Panc1 (cell line): ENCODE results near the gene CACNA2D4. TPM values are rescaled to one million over a fixed set of nuclear protein-coding genes. Genes with fewer than 3 reads are reported as not detected.

Experiments used
- ATAC-seq: fragments of 200-7000 bp; cut with Tn5 transposase; 2 replicates; pipeline ENCODE4 v1.9.1; 2020; ENCODE audit warnings: mild to moderate bottlenecking, moderate library complexity
- BruUV-seq: library from RNA; stranded (reverse); fragments of 400-500 nt; replicated peaks from 2 replicates; lab custom pipeline; 2021; lab: Mats Ljungman, UMichigan
- CTCF ChIA-PET: fragments of 300-600 bp; sonication (Branson Sonifier 250); formaldehyde crosslinking; loops from one replicate; lab custom pipeline; 2022; ENCODE audit warnings: antibody characterized with exemption; lab: Charles Lee
- POLR2A ChIA-PET: fragments of 300-600 bp; sonication (Branson Sonifier 250); formaldehyde crosslinking; loops from one replicate; lab custom pipeline; 2022; ENCODE audit warnings: antibody characterized with exemption; lab: Charles Lee
- DNase-seq: peaks from one replicate; pipeline ENCODE4 v3.0.0-alpha.2; 2010; ENCODE audit warnings: low read depth, low spot score
- H3K27ac ChIP-seq: 2 replicates; pipeline ENCODE4 v1.5.1; 2011; ENCODE audit warnings: mild to moderate bottlenecking, low read length, inconsistent platforms
- H3K27me3 ChIP-seq: fragments of 200-500 bp; sonication (Bioruptor generic); 2 replicates; pipeline ENCODE4 v1.6.0; 2014; ENCODE audit warnings: low read length, inconsistent platforms; ENCODE audit not compliant: control insufficient read depth, insufficient read depth
- H3K36me3 ChIP-seq: fragments of 200-500 bp; sonication (Bioruptor generic); 2 replicates; pipeline ENCODE4 v1.5.1; 2014; ENCODE audit warnings: inconsistent platforms, mild to moderate bottlenecking, low read length, moderate library complexity; ENCODE audit not compliant: control insufficient read depth, insufficient read depth
- H3K4me1 ChIP-seq: 2 replicates; pipeline ENCODE4 v1.5.1; 2011; ENCODE audit warnings: inconsistent platforms, mild to moderate bottlenecking, low read length, moderate library complexity; ENCODE audit not compliant: control insufficient read depth, insufficient read depth
- H3K4me3 ChIP-seq, 2 experiments: 2 replicates each; pipeline ENCODE4 v1.5.1; 2011 to 2012; ENCODE audit warnings: low read depth in 2 of 2, low read length in 2 of 2, mild to moderate bottlenecking in 2 of 2, inconsistent platforms in 1 of 2, moderate library complexity in 1 of 2
- H3K9me3 ChIP-seq: fragments of 200-500 bp; sonication (Bioruptor generic); 2 replicates; pipeline ENCODE4 v1.5.1; 2014; ENCODE audit warnings: low read depth, mild to moderate bottlenecking, inconsistent platforms, low read length, moderate library complexity; ENCODE audit not compliant: control insufficient read depth, insufficient read depth
- CTCF ChIP-seq: fragments of 450-650 bp; IDR thresholded peaks from 2 replicates; pipeline ENCODE4 v1.5.1; 2017; ENCODE audit warnings: mild to moderate bottlenecking
- POLR2AphosphoS5 ChIP-seq: IDR thresholded peaks from 2 replicates; pipeline ENCODE4 v1.6.1; 2012; ENCODE audit warnings: mild to moderate bottlenecking, low read depth, low read length, moderate library complexity
- SIN3A ChIP-seq: IDR thresholded peaks from 2 replicates; pipeline ENCODE4 v1.6.1; 2012; ENCODE audit warnings: low read depth, mild to moderate bottlenecking, low read length, moderate library complexity, borderline replicate concordance; ENCODE audit not compliant: insufficient read depth
- TCF7L2 ChIP-seq: IDR thresholded peaks from 2 replicates; pipeline ENCODE4 v1.6.1; 2011; ENCODE audit warnings: mild to moderate bottlenecking, low read depth, low read length, inconsistent platforms
- in situ Hi-C: cut with HindIII; loops from 2 replicates; pipeline ENCODE4 v1.10.0; 2016; ENCODE audit warnings: low sequenced_read_pairs, low pct_unique_long_range_greater_than_20kb
- intact Hi-C: fragments of 100-400 bp; cut with micrococcal nuclease; formaldehyde crosslinking; loops from one replicate; pipeline ENCODE4 v1.10.0; 2022; ENCODE audit not compliant: unreplicated experiment
- total RNA-seq: library from RNA; stranded (reverse); gene quantifications from one replicate; pipeline ENCODE4 v1.2.1, GENCODE V29; 2021; ENCODE audit not compliant: unreplicated experiment
- TF ChIP-seq, protein P1 (sequence below), 2 experiments: IDR thresholded peaks; 2 replicates each; pipeline ENCODE4 v1.6.1; 2011 to 2012; ENCODE audit warnings: low read depth in 2 of 2, control low read depth in 1 of 2, low read length in 1 of 2, mild to moderate bottlenecking in 1 of 2, moderate library complexity in 1 of 2; ENCODE audit not compliant: insufficient read depth in 1 of 2

The CACNA2D4 gene
- total RNA-seq, 1 experiment from 2014 or later, result 0.15 TPM

- no TSS peak for BruUV-seq
- CTCF ChIA-PET, result no interaction called here
- Histone ChIP-seq H3K36me3 (no peaks in the 10 kb centered on the region), H3K27ac (no peak overlapping the region), H3K27me3 (no peaks in the 10 kb centered on the region), H3K9me3 (no peaks in the 10 kb centered on the region), H3K4me1 (no peaks in the 10 kb centered on the region), H3K4me3 (no peak overlapping the region)
- ATAC-seq (no peak), DNase-seq (no peak)
- intact Hi-C loops (no loop called here), in situ Hi-C loops (no loop called here)
- TF ChIP-seq POLR2AphosphoS5 (no peak), SIN3A (no peak), CTCF (no peak), TCF7L2 (no peak)
- TF ChIP-seq, protein P1, sequence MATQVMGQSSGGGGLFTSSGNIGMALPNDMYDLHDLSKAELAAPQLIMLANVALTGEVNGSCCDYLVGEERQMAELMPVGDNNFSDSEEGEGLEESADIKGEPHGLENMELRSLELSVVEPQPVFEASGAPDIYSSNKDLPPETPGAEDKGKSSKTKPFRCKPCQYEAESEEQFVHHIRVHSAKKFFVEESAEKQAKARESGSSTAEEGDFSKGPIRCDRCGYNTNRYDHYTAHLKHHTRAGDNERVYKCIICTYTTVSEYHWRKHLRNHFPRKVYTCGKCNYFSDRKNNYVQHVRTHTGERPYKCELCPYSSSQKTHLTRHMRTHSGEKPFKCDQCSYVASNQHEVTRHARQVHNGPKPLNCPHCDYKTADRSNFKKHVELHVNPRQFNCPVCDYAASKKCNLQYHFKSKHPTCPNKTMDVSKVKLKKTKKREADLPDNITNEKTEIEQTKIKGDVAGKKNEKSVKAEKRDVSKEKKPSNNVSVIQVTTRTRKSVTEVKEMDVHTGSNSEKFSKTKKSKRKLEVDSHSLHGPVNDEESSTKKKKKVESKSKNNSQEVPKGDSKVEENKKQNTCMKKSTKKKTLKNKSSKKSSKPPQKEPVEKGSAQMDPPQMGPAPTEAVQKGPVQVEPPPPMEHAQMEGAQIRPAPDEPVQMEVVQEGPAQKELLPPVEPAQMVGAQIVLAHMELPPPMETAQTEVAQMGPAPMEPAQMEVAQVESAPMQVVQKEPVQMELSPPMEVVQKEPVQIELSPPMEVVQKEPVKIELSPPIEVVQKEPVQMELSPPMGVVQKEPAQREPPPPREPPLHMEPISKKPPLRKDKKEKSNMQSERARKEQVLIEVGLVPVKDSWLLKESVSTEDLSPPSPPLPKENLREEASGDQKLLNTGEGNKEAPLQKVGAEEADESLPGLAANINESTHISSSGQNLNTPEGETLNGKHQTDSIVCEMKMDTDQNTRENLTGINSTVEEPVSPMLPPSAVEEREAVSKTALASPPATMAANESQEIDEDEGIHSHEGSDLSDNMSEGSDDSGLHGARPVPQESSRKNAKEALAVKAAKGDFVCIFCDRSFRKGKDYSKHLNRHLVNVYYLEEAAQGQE (IDR thresholded peaks at IDR 0.05; ENCODE audit: insufficient read depth in 1 of 2, low read depth in 2 of 2, low read length in 1 of 2), result no peak
- POLR2A ChIA-PET, result no interaction called here
Observed at GRCh38 chr12:1877169-1877878, 41.1 kb downstream of the CACNA2D4 start.

DNA sequence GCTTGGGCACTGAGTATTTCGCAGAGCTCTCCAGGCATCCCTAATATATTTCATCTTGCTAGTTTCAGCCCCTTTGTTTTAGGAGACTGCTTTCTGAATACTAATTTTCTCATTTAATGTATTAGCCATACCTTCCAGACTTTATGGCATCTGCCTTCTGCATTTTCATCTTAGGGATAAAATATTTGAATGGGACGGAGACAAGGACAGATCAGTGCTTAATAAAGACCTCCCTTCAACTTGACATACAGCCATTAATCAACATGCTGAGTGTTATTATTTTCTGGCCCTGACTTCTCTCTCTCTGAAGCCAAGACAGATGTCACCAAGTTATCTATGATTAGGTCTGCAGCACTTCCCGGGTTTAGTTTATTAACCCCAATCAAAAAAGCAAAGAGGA lies 42.4 kb downstream of the CACNA2D4 start:
- no peaks in the 10 kb centered on the region for H3K36me3 ChIP-seq
- ChIA-PET POLR2A (no interaction called here), CTCF (no interaction called here)
- H3K4me1 ChIP-seq, result no peaks in the 10 kb centered on the region
- no TSS peak for BruUV-seq
- intact Hi-C loops, result no loop called here
- DNase-seq (no peak), ATAC-seq (no peak)
- no peak for TF ChIP-seq TCF7L2
- no peak for TF ChIP-seq CTCF
- no peak for TF ChIP-seq POLR2AphosphoS5
- TF ChIP-seq SIN3A, result no peak
- TF ChIP-seq, protein P1 (IDR thresholded peaks at IDR 0.05; ENCODE audit: insufficient read depth in 1 of 2, low read depth in 2 of 2, low read length in 1 of 2), result no peak
- H3K9me3 ChIP-seq, result no peaks in the 10 kb centered on the region
- no peak overlapping the region for H3K4me3 ChIP-seq
- in situ Hi-C loops, result no loop called here
- H3K27me3 ChIP-seq, result no peaks in the 10 kb centered on the region
- no peak overlapping the region for H3K27ac ChIP-seq
